Activated effector memory CD4-positive, alpha-beta T cell treated with Interleukin-2 at 50 U/mL for 16 hours (primary cell): ENCODE measurements around the gene ARHGAP5.

Source experiments
- DNase-seq: peaks from one replicate; pipeline ENCODE4 v3.0.0-alpha.2; 2020

The ARHGAP5 gene

GRCh38 chr14:32077081-32078022, at the start of gene ARHGAP5:
TSS of gene ARHGAP5 (plus strand) at chr14:32077304. CDS start at chr14:32090670, 13,366 bp downstream.
- peak; percentile 66 for DNase-seq

GRCh38 chr14:32028599-32028998, 48.5 kb upstream of the ARHGAP5 start:
- DNase-seq: no peak

- no peak for DNase-seq
Measured at GRCh38 chr14:32033543-32033942, 43.6 kb upstream of the ARHGAP5 start.

- DNase-seq: no peak
Measured at GRCh38 chr14:32038876-32039275, 38.2 kb upstream of the ARHGAP5 start.

GRCh38 chr14:32039401-32040030, 37.6 kb upstream of the ARHGAP5 start:
- DNase-seq: no peak

- no peak for DNase-seq
Measured at GRCh38 chr14:32043624-32044023, 33.5 kb upstream of the ARHGAP5 start.

GRCh38 chr14:32044454-32044853, 32.6 kb upstream of the ARHGAP5 start:
- no peak for DNase-seq

GRCh38 chr14:32047791-32048190, 29.3 kb upstream of the ARHGAP5 start:
- no peak for DNase-seq

- DNase-seq: no peak
Measured at GRCh38 chr14:32049361-32050088, 27.6 kb upstream of the ARHGAP5 start.

GRCh38 chr14:32050878-32051277, 26.2 kb upstream of the ARHGAP5 start:
- DNase-seq: no peak

- DNase-seq: no peak
Measured at GRCh38 chr14:32054536-32054935, 22.6 kb upstream of the ARHGAP5 start.

- no peak for DNase-seq
Measured at GRCh38 chr14:32055175-32055574, 21.9 kb upstream of the ARHGAP5 start.

GRCh38 chr14:32059702-32060101, 17.4 kb upstream of the ARHGAP5 start:
- no peak for DNase-seq

- DNase-seq: no peak
Measured at GRCh38 chr14:32064931-32065330, 12.2 kb upstream of the ARHGAP5 start.

GRCh38 chr14:32068708-32069107, 8.4 kb upstream of the ARHGAP5 start:
- no peak for DNase-seq

- no peak for DNase-seq
Measured at GRCh38 chr14:32070282-32070681, 6.8 kb upstream of the ARHGAP5 start.

GRCh38 chr14:32072676-32073075, 4.4 kb upstream of the ARHGAP5 start:
- DNase-seq: no peak

GRCh38 chr14:32073537-32074189, 3.4 kb upstream of the ARHGAP5 start:
- DNase-seq: no peak

- no peak for DNase-seq
Measured at GRCh38 chr14:32074887-32075572, 2.1 kb upstream of the ARHGAP5 start.

GRCh38 chr14:32075672-32076277, 1.3 kb upstream of the ARHGAP5 start:
- DNase-seq: no peak

GRCh38 chr14:32076278-32077080, 625 bp upstream of the ARHGAP5 start:
- DNase-seq: peak; percentile 73
